GM19438 (cell line): ENCODE data around the gene AHSG.

ENCODE experiments used
- ATAC-seq: cut with Tn5 transposase; IDR thresholded peaks from one replicate; pipeline ENCODE4 v1.9.1; 2021; ENCODE audit warnings: low read depth; ENCODE audit not compliant: unreplicated experiment

Gene AHSG

GRCh38 chr3:186669378-186670084, 56.7 kb downstream of the AHSG start:
- ATAC-seq: no peak

DNA sequence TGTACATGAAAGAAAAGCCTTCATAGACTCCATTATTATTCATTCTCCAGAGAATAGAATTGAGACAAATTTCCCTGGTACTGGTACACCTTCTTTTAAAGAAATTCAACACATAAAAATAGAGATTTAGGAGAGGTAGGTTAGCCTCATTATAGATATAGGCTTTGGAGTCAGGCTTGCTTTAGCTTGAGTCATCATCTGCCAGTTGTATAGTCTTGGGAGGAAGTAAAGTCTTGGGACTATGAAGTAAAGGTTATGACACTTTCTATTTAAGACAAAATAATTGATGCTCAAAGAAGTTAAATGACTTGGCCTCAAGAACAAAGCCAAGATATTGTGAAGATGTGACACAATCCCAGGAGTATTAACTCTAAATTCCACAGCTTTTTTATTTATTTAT, 57.3 kb downstream of the AHSG start:
- ATAC-seq: no peak
